Measurements from ENCODE around the gene FUT9.

FUT9 gene

DNA sequence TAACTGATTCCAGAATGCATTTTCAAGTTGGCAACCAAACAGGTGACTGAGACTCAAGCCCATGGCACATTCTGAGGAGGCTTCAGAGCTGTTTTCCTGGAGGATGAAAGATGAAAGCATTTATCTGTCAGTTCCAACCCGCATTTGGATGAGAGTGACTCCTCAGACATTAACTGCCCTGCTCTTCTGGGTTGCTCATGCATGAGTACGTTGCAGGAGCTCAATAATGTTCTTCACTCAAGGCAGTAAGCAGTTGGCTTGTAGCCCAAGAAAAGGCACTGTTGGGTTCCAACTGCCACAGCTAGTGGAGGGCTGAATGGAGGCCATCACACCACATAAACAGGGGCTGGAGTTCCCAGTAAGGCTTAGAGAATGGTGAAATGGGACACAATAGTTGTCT, 155.3 kb downstream of the FUT9 start:
- H3K27ac ChIP-seq, result no peak overlapping the region
- TF ChIP-seq, protein P1, sequence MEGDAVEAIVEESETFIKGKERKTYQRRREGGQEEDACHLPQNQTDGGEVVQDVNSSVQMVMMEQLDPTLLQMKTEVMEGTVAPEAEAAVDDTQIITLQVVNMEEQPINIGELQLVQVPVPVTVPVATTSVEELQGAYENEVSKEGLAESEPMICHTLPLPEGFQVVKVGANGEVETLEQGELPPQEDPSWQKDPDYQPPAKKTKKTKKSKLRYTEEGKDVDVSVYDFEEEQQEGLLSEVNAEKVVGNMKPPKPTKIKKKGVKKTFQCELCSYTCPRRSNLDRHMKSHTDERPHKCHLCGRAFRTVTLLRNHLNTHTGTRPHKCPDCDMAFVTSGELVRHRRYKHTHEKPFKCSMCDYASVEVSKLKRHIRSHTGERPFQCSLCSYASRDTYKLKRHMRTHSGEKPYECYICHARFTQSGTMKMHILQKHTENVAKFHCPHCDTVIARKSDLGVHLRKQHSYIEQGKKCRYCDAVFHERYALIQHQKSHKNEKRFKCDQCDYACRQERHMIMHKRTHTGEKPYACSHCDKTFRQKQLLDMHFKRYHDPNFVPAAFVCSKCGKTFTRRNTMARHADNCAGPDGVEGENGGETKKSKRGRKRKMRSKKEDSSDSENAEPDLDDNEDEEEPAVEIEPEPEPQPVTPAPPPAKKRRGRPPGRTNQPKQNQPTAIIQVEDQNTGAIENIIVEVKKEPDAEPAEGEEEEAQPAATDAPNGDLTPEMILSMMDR (conservative IDR thresholded peaks at IDR 0.05), result no peak

DNA sequence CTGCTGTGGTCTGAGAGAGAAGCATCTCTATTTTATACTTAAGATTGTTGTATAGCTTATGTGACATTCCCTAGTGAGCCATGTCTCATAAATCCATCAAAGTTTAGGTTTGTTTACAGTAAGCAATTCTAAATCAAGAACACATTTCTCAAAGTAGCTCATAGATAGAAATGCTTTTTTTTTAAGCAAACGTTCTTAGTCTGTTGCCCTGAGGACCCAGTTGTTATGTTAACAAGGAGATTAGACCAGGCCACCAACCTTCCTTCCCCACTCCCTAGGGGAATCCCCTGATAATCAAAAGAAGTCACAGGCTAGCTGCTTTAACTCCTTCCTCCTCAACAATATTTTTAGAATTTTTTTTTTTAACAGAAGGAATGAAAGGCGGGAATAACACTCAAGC, 169.0 kb downstream of the FUT9 start:
- no peak overlapping the region for H3K27ac ChIP-seq
- TF ChIP-seq, protein P1 (conservative IDR thresholded peaks at IDR 0.05), result no peak

DNA sequence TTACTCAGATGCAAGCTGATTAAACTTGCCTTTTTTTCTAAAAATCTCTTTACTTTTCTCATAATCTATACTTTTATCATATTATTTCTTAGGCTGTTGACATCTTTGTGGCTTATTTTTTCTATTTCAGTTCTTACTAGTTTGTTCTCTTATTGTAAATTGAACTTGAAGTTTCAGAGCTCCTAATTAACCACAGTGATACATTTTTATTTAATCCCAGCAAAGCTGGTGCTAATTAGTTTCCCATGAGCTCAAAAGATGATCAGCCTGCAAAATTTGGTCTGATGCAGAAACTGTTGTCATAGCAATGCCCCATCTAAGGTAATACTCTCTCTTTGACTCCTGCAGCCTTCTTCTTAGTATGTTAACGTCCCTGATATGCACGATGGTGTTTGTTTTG, 170.3 kb downstream of the FUT9 start:
- TF ChIP-seq, protein P1 (conservative IDR thresholded peaks at IDR 0.05), result no peak
- H3K27ac ChIP-seq, result no peak overlapping the region

DNA sequence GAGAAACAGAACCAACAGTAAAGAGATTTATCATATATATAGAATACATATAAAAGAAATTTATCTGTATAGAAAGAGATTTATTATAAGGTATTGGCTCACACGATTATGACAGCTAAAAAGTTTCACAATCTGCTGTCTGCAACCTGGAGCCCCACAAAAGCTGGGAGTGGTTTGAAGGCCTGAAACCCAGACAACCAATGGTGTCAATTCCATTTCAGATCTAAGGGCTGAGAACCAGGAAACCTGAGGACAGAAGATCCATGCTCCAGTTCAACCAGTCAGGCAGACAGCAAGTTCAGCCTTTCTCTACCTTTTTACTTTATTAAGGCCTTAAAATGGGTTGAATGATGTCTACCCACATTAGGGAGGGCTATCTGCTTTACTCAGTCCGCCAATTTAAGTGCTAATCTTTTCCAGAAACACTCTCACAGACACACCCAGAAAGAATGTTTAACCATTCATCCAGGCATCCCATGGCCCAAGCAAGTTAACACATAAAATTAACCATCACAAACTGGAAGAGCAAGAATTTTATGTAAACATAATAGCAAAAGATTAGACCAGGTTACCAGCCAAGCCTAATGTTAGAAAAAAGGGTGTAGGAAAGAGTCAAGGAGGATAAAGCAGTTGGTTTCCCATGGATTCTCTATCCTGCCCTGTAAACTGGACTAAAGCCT, 170.9 kb downstream of the FUT9 start:
- TF ChIP-seq, protein P1 (conservative IDR thresholded peaks at IDR 0.05), result no peak
- H3K27ac ChIP-seq, result no peak overlapping the region

DNA sequence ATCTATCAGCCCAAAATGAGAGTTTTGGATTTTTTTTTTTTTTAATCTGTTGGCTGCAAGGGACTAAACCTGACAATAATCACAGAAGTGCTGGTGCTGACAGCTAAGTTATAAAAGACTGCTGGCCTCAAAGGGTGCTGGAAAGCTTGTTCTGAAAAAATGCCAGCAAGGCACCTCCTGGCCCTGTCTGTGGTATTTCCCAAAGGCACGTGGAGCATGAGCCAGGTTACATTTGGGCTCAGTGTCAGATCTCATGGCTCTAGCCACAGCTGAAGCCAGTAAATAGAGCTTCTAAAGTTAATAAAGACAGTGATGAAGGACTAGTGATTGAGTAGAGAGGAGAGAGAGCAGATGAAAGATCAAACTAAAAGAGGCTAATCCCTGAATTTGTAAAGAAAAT, 178.9 kb downstream of the FUT9 start:
- no peak overlapping the region for H3K27ac ChIP-seq
- TF ChIP-seq, protein P1 (conservative IDR thresholded peaks at IDR 0.05), result no peak

DNA sequence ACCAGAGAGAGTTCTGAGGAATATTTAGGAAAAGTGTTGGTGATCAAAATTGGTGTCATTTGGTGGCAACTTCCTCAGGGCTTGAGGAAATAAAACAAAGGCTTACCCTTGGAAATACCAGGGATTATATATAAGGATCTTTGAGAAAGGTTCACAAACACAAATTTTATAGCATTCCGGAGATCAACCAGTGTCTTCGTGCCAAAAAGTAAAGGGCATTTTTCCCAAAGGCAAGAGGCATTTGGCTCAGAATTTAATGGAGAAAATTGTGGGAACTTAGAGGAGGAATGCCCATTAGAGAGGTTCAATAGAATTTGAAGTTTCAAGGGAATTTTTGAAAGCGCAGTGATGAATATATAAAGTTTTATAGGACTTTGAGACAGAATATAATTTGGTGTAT, 179.5 kb downstream of the FUT9 start:
- H3K27ac ChIP-seq, result no peak overlapping the region
- TF ChIP-seq, protein P1 (conservative IDR thresholded peaks at IDR 0.05), result no peak

DNA sequence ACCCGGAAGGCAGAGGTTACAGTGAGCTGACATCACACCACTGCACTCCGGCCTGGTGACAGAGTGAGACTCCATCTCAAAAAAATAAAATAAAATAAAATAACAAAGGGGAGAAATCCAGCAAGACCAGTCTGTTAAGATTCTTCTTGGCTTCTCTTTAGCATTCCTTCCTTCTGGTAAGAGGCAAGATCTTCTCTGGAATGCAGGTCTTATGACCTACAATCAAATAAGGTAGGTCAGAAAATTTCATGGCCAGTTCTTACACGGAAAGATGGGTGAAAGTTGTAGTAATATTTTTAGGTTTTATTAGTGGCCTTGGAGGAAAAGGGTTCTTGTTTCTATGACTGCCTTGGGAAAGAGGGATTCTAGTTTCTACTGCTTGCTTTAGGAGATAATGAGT, 180.9 kb downstream of the FUT9 start:
- TF ChIP-seq, protein P1 (conservative IDR thresholded peaks at IDR 0.05), result no peak

More for the DNA sequence above, 180.9 kb downstream of the FUT9 start:
- H3K27ac ChIP-seq, result no peak overlapping the region
